Stimulated activated CD4-positive, alpha-beta T cell treated with anti-CD3 and anti-CD28 coated beads, Interleukin-2, amount 100 ng/mL, for 48 hours (primary cell): ENCODE results near the gene TMEM214.
A peak's percentile ranks its signal among the peaks of the same experiment; 100 is the strongest.

Experiments
- DNase-seq, 2 donors: peaks; one replicate each; pipeline ENCODE4 v3.0.0-alpha.2; 2020

The TMEM214 gene

DNA sequence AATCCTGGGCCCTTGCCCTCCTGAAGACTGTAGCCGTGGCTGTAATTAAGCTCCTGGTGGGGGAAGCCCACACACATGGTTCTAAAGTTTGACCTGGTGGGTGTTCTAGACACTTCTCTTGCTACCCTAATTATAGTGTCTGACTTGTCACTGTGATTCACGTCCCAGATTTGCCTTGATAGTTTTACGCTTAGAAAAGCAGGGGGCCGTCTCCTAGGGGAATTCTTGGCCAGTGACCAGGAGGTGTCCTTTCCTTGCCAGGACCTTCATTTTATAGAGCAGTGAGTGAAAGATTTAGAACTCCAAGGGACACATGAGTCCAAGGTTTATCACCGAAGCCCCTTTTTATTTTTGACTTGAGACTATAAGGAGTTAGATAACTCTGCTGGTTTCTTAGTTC, 9.0 kb downstream of the TMEM214 start:
- DNase-seq, result no peak

DNA sequence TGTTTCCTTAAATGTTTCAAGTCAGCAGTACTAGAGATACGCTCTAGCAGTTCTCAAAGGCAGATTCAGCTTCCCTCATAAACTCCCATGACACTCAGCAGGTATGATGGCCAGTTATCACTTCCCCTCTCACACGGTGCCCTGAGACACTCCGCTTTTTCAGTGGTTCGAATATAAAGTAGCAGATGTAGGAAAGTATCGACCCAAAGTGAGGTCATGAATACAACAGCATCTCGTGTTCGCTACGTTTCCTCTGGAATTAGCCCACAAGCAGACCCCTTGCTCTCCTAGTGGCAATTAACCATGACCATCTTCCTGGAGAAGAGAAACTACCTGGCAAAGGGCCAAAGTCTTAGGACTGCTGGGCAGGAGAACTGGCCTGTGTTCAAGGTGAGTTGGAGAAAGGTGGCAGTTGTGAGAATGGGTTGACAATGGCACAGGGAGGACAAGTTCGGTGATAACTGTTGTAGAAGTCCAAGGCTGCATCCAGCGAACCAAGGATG, 9.4 kb downstream of the TMEM214 start:
- no peak for DNase-seq

DNA sequence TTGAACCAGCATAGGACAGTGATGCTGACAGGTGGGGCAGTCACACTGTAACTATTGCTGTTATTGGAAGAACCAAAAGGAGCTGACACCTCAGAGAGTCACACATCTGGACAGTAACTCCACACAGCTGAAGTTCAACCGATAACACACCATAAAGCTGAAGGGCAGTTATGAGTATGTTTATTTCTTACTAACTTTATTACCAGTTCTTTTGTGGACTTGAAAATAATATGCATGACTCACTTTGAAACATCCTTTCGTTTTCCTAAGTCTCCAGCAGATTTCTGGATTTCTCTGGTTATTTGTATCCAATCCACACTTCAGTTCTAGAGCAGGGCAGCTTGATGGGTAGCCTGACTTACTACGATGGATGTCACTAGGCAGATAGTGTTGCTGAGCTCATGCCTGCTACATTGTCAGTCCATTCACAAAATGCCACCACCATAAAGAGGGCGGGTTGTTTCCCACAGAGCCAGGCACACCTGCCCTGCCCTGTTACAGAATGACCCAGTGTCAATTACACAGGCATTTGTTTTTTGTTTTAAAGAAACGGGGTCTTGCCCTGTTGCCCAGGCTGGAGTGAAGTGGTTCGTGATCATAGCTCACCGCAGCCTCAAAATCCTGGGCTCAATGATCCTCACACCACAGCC, 10.3 kb downstream of the TMEM214 start:
- DNase-seq, result no peak

DNA sequence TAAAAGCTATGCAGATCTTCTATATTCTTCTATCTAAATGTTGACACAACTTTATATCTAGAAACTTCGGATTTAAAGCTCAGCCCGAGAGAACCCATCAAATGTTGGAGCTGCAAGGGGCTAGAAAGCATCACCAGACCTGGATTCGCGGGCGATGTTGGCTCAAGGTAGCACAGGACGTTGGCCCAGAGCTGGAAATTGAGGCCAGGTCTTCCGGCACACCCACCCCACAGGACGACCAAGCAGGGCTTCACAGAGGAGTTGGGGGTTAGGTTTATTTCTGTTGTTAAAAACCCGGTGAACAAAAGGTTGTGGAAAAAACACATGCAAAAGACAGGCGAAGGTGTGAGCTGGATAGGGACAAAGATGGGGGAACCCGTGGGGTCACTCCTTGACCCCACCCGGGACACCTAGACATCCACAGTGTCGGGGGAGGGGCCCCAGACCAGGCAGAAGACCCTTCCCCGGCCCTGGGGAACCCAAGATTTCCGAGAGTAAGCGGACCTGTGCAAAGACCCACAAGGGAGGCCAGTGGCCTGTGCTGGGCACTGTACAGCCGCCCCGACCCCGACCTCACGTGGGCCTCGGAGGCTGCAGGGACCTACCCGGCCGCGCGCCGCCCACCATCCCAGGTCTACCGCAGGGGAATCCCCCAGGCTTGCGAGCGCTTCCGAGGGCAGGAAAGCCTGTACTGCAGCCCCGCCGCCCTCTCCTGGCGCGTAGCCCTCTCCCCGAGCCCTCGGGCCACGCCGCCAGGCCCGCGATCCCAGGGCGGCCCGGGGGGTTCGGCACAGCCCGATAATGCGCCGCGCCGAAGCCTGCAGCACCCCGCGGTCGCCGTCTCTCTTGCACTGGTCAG, 16.9 kb downstream of the TMEM214 start:
- DNase-seq, result peak; percentile 57 to 61

DNA sequence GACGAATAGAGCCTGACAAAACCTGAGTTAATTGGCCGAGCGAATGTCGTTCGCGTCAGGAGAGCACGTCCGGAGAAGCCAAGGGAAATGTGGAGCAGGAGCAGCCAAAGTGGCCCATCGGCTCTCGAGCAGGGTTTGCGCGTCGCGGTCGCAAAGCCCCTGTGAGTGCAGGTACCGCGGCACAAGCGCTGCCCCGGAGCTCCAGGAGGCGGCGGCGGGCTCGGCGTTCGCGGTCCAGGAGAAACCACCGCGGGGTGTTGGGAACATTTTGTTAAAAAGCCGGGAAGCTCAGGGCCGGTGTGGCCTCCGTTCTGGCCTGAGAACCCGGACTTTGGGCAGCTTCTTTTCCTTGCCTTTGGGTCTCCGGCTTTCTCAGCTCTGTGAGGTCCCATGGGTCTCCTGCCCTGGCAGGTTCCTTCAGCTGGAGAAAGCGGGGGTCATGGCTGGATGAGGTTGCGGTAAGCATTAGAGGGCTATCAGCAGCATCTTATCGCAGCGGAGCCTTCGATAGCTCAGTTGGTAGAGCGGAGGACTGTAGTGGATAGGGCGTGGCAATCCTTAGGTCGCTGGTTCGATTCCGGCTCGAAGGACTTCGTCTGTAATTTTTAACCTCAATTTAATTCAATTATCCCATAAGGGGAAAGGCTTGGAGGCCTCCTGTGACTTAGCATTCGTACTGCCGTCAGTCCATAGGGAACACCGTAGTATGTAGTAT, 17.7 kb downstream of the TMEM214 start:
- peak; percentile 93 to 94 for DNase-seq

DNA sequence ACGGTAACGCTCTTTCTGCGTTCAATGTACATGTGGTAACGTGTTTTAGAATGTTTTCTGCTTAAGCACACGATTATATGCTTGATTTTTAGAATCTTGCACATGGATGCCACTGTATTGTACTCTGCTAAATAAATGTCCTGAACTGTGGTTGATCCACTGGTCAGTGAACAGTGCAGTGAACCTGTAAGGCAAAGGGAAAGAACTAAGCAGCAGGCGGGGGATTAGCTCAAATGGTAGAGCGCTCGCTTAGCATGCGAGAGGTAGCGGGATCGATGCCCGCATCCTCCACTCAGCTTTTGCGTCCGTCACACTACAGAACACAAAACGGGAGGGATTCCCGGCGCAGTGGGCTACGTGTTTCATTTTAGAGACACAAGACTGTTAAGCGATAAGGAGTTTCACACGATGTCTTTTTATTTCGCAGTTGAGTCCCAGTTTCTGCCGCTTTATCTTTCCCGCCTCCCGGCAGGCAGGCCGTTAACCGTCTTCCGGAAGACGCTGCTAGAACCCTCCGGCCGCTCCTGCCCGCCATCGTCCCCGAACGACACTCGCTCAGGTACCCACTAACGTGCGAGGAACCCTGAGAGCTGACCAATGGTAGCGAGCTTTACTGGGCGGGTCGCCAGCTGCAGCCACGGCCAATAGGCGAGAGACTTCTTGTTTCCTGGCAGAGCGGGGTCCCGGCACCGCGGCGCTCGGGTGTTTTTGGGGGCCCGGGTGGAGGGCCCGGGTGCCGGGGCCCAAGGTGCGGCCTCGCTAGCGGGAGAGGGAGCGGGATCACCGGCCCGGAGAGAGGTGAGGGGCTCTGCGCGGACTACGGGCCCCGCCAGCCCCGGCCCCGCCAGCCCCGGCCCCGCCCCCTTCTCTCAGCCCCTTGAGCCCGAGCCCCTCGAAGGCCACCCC, 18.5 kb downstream of the TMEM214 start, which contains the start of gene AGBL5:
Gene AGBL5 (plus strand): TSS at position 673 of the 906 bp plus-strand sequence. CDS start 1,291 bp downstream, outside the sequence.
- peak; percentile 94 to 95 for DNase-seq

DNA sequence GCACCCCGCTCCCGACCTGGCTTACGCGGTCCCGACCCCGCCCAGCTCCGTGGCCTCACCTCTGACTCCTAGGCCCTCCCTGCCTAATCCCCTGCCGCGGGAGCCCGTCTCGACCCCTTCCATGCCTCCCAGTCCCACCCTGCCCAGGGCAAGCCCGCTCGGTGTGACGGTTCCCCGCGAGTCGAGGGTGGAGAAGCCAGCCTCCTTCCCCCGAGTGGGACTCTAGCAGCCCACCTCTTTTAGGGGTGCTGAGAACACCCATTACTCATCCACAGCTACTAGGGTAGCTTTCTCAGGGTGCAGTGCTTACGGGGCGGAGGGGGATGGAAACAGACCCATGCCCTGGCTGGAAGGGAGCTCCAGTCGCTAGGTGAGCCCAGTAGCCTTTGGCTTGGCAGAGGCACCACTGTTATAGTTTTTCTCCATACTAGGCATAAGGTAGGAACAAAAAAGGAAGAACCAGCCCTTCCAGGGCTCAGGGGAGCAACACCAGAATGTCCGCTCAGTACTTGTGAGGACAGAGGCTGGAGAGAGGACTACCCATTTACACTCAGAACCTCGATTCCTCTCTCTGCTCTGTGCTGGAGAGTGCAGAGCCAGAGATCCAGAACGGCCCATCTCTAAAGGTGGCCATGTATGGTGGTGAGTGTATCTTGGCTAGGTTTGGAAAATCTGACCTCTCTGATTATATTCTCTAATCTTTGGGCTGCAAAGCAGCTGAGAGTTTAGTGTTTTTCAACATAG, 19.3 kb downstream of the TMEM214 start:
- peak in 1 of 2 donors; percentile 22 for DNase-seq

DNA sequence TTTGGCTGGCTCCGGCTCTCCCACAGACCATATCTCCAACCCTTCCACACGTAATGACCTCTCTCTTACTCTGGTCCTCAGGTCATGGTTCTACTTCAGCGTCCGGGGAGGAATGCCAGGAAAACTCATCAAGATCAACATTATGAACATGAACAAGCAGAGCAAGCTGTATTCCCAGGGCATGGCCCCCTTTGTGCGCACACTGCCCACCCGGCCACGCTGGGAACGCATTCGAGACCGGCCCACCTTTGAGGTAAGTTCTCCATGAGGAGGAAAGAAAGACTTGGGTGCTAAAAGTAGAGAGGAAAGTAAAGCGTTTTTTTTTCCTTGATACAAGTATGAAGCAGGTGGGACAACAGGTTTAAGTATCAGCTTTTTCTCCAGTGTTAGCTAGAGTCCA, 20.6 kb downstream of the TMEM214 start:
- DNase-seq, result no peak

DNA sequence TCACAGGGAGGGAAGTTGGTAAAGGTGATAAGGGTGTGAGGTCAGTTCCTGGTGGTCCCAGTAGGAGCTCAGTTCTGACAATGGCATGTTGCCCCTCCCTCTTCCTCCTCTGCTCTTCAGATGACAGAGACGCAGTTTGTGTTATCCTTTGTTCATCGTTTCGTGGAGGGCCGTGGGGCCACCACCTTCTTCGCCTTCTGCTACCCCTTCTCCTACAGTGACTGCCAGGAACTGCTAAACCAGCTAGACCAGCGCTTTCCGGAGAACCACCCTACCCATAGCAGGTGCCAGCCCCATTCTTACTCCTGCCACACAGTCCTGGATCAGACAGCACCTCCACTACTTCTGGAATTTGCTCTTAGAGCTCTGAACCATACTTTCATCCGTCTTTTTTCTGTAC, 21.0 kb downstream of the TMEM214 start:
- no peak for DNase-seq

DNA sequence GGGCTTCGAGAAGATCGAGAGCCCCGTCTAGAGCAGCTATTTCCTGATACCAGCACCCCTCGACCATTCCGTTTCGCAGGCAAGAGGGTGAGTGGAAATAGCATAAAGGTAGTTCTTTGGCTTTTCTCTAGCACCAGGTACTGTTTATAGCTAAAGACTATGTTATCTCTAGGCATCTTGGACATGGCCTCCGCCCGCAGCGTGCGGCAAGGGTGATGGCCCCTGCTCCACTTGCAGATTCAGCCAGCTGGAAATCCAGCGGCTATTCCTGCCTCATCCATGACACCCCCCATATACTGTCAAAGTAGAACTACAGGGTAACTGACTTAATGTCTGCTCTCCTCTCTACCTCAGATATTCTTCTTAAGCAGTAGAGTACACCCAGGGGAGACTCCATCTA, 22.0 kb downstream of the TMEM214 start:
- no peak for DNase-seq

DNA sequence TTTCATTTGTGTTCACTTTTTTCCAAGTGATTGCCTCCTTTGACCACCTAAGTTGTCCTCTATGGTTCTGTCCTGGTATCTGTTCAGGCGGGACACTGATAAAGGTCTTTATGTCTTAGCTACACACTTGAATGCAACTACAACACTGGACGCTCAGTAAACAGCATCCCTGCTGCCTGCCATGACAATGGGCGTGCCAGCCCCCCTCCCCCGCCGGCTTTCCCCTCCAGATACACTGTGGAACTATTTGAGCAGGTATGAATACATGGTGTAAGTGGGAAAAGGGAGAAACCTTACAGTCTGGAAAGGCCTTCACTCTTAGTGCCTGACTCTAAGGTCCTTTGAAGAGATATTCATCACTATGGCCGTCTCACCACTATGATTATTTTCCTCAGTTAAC, 24.4 kb downstream of the TMEM214 start:
- DNase-seq, result no peak

DNA sequence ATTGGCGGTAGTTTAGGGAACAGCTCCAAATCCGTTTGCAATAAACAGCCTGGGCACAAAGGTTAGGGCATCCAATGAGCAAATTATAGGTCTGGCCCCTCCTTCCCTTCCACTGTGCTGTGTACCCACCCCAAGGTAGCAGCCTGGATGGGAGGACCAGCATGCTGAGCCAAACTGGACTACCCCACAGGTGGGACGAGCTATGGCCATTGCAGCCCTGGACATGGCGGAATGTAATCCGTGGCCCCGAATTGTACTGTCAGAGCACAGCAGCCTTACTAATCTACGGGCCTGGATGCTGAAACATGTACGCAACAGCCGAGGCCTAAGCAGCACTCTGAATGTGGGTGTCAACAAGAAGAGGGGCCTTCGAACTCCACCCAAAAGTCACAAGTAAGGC, 25.4 kb downstream of the TMEM214 start:
- DNase-seq, result no peak

DNA sequence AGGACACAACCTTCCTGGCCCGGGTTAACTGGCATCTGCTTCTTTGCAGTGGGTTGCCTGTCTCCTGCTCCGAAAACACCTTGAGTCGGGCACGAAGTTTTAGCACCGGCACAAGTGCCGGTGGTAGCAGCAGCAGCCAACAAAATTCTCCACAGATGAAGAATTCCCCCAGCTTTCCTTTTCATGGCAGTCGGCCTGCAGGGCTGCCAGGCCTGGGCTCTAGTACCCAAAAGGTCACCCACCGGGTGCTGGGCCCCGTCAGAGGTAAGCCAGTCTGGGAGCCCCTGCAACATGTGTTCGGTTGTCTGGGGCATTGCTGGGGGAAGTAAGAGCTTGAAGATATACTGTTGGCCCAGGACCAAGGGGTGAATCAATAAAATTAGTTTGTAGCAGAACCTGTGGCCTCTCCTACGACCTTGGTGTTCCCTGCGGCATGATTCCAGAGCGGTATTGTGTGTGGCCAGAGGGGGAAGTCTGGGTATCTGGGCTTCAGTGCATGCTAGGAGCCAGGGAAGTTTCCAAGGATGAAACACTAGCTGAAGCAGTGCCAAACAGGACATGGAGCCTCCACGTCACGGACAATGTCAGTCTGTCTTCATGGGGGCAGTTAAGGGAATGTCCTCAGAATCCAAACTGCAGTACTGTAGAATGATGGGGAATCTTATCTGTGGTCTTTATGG, 26.5 kb downstream of the TMEM214 start:
- no peak for DNase-seq

DNA sequence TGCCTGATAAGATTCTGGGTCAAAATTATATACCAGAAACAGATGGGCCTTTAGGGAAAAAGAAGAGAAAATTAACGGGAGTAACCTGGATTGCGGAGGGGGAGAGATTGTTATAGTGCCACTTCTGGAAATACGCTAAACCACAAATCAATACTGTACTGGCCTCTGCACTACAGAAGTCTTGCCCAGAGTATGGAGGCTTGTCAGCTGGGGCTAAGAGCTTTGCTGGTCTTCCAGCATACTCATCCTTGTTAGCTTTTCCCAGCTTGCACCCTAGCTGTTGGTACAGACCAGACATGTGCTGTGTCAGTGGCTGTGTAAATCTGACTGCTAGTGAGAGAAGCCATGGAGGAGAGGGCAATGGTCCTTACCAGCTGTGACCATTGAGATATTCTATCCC, 27.6 kb downstream of the TMEM214 start:
- no peak for DNase-seq

DNA sequence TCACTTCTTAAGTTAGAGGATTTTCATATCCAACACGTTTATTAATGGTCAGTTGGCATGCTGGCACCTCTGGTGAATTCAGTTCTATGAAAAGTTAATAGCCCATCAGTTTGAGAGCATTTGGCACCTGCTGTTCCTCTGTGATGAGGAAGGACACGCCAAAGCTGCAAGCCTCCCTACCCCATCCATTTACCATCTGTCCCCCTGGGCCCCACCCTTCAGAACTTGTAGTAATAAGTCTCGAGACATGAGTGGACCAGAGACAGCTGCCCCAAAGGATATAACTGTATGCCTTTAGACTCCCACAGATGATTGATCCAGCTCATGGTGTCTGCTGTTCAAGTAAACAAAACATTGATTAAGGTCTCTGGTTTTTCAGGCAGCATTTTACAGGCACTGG, 32.4 kb downstream of the TMEM214 start:
- DNase-seq, result no peak

DNA sequence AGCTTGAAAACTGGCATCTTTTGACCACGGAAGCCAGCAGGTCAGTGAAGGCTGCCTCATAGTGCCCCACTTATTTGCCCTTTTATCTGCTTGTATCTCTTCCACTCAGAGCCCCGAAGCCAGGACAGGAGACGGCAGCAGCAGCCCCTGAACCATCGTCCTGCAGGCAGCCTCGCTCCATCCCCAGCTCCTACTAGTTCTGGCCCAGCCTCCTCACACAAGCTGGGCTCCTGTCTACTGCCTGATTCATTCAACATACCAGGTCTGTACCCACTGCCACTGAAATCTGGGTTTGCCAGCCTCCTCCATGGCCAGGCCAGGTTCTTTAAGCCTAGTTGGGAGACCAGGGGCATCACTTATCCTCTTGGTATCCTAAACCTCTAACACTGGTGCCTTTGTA, 34.6 kb downstream of the TMEM214 start:
- DNase-seq, result no peak

DNA sequence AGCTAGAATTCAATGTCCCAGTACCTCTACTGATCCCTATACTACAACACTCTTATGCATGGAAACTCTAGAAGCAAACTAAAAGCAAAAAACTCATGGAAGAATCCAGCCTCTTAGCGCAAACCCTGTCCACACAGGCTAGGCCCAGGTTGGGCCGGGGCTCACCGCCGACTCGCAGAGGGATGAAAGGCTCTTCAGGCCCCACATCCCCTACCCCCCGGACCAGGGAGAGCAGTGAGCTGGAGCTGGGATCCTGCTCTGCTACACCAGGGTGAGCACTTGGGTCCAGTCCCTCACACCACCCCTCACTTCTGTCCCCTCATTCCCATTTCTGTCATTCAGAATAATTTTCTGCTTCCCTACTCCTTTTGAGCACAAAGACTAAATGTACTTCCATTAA, 36.7 kb downstream of the TMEM214 start:
- no peak for DNase-seq

DNA sequence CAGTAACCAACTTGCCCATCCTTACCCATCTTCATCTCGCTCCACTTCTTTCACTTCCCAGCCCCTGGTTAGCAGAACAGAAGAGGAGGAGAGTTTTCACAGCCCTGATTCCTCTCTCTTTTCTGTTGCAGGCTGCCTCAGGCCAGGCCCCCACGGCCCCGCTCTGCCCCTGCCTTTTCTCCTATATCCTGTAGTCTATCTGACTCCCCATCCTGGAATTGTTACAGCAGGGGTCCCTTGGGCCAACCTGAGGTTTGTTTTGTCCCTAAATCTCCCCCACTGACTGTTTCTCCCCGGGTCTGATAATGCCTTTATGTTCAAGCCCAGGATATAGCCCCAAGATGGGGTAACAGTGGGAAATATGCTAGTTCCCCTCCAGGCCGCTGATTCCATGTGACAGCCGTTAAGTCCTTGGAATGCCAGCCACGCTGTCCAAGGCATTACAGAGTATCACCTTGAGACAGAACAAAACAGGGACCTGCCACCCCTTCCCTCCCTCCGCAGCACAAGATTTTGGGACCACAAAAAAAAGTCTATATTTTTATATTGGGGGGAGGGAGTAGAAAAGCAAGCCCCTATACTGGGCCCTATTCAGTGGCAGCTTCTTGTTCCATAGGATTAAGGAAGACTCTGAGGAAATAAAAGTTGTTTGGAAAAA, 37.3 kb downstream of the TMEM214 start:
- no peak for DNase-seq

DNA sequence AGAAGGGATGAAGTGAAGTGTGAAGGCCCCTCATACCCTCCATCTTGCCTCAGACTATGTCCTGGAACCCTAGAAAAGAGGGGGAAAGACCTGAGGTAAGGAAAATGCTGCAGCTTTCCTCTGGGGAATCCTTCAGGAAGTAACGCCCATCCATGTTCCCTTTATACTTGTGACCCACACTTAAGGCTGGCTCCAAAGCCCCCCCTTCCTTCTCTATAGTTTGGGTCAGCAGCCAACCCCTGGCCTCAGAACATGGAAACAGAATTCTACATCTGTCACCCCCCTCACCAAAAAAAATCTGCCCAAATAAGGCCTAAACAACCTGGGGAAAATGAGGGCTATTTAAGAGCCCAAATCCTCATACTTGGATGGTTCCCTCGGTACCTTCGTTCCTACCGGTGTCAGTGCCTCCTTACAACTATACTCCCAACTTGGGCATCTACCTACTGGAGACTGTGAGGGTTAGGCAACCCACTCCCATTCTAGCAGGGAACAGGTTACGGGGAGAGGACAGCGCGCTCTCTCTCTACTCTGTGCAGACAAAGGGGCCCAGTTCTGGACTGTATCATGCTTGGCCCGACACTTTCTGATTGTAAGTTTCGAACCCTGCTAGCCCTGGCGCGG, 38.0 kb downstream of the TMEM214 start:
- no peak for DNase-seq
